ENCODE data around the gene MED12L.

Gene MED12L, protein sequence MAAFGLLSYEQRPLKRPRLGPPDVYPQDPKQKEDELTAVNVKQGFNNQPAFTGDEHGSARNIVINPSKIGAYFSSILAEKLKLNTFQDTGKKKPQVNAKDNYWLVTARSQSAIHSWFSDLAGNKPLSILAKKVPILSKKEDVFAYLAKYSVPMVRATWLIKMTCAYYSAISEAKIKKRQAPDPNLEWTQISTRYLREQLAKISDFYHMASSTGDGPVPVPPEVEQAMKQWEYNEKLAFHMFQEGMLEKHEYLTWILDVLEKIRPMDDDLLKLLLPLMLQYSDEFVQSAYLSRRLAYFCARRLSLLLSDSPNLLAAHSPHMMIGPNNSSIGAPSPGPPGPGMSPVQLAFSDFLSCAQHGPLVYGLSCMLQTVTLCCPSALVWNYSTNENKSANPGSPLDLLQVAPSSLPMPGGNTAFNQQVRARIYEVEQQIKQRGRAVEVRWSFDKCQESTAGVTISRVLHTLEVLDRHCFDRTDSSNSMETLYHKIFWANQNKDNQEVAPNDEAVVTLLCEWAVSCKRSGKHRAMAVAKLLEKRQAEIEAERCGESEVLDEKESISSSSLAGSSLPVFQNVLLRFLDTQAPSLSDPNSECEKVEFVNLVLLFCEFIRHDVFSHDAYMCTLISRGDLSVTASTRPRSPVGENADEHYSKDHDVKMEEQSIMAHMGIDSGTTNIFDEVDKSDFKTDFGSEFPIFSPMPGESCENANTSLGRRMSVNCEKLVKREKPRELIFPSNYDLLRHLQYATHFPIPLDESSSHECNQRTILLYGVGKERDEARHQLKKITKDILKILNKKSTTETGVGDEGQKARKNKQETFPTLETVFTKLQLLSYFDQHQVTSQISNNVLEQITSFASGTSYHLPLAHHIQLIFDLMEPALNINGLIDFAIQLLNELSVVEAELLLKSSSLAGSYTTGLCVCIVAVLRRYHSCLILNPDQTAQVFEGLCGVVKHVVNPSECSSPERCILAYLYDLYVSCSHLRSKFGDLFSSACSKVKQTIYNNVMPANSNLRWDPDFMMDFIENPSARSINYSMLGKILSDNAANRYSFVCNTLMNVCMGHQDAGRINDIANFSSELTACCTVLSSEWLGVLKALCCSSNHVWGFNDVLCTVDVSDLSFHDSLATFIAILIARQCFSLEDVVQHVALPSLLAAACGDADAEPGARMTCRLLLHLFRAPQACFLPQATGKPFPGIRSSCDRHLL (N-terminal part only)

DNA sequence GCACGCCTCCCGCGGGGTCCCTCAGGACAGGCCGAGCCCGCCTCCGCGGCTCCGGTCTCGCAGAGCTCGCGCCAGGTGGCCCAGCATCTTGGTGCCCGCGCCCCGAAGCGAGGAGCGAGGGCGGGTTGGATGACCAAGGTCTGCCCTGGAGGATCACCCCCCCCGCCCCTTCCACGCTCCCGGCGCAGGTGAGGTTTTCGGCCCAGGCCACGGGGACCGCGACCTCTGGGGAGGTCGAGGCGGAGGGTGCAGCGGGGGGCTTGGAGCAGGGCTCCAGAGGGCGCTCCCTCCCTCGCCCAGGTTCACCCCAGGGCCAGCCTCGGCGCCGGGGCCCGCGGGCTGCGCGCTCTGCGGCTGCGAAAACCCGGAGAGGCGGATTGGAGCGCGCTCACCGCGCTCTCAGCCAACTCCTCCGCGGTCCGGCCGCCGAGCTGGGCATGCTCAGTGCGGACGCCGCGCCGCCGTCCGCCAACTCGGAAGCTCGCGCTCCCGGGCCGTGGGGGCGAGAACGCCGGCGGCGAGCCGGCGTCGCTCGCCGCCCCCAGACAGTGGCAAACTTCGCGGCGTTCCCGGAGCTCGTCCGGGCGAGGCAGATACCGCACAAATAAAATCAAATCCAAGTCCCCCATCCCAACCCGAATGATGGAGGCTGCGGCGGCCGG is at the start of gene MED12L:
Gene MED12L, plus strand, starts transcription at position 438 of the 662 bp plus-strand sequence. CDS start 1,263 bp downstream, outside the sequence.
- TF ChIP-seq, protein P1, sequence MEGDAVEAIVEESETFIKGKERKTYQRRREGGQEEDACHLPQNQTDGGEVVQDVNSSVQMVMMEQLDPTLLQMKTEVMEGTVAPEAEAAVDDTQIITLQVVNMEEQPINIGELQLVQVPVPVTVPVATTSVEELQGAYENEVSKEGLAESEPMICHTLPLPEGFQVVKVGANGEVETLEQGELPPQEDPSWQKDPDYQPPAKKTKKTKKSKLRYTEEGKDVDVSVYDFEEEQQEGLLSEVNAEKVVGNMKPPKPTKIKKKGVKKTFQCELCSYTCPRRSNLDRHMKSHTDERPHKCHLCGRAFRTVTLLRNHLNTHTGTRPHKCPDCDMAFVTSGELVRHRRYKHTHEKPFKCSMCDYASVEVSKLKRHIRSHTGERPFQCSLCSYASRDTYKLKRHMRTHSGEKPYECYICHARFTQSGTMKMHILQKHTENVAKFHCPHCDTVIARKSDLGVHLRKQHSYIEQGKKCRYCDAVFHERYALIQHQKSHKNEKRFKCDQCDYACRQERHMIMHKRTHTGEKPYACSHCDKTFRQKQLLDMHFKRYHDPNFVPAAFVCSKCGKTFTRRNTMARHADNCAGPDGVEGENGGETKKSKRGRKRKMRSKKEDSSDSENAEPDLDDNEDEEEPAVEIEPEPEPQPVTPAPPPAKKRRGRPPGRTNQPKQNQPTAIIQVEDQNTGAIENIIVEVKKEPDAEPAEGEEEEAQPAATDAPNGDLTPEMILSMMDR (IDR thresholded peaks at IDR 0.05) = peak; percentile 27; the same call in 1 of the 2 replicates

DNA sequence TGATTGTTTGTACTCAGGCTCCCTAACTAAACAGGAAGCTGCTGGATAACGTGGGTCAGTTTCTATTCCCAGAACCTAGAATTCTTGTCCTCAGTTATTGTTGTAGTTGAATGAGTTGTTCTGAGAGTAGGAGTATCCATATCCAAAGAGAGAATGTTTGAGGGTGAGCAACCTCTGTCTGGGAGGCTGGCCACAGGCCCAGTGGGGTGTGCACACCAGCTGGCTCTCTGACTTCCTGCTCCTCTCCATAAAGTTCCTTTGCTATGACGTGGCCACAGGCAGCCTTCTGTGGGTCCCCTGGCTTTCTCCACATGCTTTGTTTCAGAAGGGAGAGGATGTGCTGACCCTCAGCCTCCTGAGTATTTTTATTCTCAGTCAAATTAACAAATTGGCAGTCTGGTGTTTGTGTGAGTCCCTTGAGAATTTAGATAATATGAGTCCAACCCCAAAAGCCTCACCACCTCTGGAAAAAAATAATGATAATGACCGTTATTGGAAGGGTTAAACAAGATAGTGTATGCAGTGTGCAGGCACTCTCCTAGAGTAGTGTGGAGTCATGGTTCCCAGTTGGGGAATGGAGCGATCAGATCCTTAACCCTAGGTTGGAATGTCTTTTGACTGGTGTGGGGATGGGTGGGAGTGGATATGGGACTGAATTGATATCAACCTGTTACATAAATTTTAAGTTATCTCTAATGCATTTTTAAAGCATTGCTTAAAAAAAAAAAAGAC is 47.6 kb upstream of the MED12L start:
- TF ChIP-seq, protein P1 (IDR thresholded peaks at IDR 0.05) = no peak

DNA sequence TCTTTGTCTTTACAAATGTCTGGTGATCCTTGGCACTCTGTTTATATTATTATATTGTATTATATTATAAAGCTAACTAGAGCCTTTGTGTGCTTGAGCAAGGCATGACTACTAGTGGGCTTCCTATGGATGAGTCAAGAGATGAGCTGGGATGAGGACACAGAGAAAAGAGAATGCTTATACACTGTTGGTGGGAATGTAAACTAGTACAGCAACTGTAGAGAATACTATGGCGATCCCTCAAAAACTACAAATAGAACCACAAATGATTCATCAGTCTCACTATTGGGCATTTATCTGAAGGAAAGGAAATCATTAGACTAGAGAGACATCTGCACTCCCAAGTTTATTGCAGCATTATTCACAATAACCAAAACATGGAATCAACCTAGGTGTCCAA is 40.8 kb upstream of the MED12L start:
- TF ChIP-seq, protein P1 (IDR thresholded peaks at IDR 0.05) = no peak

DNA sequence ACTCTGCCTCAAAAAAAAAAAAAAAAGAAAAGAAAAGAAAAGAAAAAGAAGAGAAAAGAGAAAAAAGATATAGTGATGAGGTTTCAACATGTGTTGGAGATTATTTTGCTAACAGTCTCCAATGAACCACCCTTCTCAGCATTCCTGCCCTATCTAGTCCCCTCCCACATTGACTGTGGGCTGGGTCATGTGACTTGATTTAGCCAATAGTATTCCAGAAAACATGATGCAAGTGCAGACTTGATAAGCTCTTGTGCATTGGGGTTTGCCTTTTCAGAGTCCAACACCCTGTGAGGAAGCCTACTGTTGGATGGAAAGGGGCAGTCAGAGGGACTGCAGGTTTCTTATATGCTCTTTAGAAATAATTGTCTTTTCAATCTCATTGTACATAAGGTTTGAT is 37.8 kb upstream of the MED12L start:
- TF ChIP-seq, protein P1 (IDR thresholded peaks at IDR 0.05) = no peak

DNA sequence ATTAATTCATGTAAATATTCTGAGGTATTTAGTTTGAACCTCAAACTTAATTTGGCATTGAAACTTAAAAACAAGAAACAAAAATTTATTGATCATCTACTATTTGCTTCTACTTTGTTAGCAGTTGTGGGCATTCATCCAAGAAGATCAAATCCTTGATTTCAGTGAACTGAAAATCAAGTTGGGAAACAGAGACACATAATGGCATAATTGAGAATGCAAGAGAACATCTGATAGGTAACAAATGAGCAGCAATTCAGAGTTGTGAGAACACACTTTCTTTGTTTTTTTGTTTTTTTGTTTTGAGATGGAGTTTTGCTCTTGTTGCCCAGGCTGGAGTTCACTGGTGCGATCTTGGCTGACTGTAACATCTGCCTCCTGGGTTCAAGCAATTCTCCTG is 33.9 kb upstream of the MED12L start:
- TF ChIP-seq, protein P1 (IDR thresholded peaks at IDR 0.05) = no peak

DNA sequence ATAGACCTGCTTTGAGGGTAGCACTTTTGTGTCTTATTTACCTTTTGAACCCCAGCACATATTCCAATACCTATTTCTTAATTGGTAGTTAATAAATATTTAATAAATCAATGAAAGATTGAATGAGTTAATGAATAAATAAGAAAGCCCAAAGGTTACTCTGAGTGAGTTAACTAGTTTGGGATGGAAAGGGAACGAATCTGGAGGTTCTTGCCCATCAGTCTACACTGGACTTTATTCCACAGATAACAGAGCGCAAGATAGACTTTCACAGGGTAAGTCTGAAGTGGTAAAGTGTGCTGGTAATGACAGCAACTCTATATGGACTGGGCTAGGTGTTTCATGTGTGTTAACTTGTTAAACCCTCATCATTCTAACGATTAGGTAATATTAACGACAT is 33.1 kb upstream of the MED12L start:
- TF ChIP-seq, protein P1 (IDR thresholded peaks at IDR 0.05) = no peak
